NCI-H2171 (cell line): ENCODE results near the gene PRR15L.
"Not testable (repeated sequence)": the region's sequence is repeated elsewhere in the genome, so short reads cannot be mapped to it uniquely, and the experiment has no call there.

Experiments used
- DNase-seq: peaks from one replicate; lab custom pipeline; 2025; lab: John Stamatoyannopoulos, UW

The PRR15L gene

DNA sequence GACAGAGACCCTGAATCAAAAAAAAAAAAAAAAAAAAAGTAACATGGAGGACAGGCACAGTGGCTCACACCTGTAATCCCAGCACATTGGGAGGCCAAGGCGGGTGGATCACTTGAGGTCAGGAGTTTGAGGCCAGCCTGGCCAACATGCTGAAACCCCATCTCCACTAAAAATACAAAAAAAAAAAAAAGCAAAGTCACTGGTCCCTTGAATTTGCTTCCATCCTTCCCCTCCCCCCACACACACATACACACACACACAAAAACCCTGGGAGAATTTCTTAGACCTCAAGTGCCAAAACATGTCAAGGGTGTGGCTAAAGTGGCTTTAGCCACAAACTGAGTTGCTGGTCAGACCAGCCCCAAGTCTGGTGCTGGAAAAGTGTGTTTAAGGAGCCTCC lies 30.8 kb upstream of the PRR15L start:
- not testable (repeated sequence) for DNase-seq

- DNase-seq, result no peak
Observed at GRCh38 chr17:47987240-47987835, 29.7 kb upstream of the PRR15L start.

GRCh38 chr17:47986520-47986919 lies 28.8 kb upstream of the PRR15L start:
- no peak for DNase-seq

DNA sequence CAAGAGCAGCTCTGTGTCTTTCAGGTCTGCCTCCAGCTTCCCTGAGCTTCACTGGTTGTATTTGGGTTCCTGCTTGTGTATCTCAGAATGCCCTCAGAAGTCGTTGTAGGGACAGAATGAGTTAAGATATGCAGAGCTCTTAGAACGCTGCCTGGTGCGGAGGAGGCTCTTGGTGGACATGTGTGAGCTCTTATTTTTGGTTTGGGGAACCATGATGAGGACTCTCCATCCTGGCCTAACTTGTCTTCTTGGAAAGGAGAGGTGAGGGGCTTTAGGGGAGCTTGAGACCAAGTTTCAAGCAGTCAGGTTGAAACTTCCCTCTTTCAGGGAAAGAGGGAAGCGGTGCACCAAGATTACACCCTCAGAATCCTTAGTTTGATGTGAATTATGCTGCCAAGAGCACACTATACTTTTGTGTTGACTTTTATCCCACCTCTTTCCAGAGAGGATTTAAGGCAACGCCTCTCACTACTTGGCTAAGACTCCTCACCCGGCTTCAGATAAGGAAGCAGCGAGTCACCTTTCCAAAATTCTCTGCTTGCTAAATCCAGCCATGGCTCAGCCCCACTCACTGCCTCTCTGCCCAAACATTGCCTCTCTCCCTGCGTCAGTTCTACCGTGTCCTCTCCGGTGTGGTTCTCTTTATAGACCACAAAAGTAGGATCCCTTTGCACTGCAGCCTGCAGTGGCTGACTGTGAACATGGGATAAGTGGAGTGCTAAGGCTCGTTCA lies 26.0 kb upstream of the PRR15L start:
- no peak for DNase-seq

- no peak for DNase-seq
Observed at GRCh38 chr17:47982645-47983390, 25.1 kb upstream of the PRR15L start.

- no peak for DNase-seq
Observed at GRCh38 chr17:47982091-47982617, 24.5 kb upstream of the PRR15L start.

- no peak for DNase-seq
Observed at GRCh38 chr17:47981462-47981861, 23.8 kb upstream of the PRR15L start.

DNA sequence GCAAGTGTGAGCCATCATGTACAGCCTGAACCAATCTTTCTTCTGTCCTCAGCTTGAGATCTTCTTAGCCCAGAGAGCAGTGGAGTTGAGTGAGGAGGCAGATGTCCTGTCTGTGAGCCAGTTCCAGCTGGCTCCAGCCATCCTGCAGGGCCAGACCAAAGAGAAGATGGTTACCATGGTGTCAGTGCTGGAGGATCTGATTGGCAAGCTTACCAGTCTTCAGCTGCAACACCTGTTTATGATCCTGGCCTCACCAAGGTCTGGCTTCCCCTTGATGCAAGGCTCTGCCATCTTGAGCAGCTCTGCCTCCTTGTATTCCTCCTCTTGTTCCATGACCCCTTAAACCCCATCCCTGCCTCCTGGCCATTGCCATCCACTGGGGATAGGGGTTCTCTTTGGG lies 22.9 kb upstream of the PRR15L start:
- no peak for DNase-seq

GRCh38 chr17:47978324-47978723 lies 20.6 kb upstream of the PRR15L start:
- DNase-seq, result peak; percentile 36

DNA sequence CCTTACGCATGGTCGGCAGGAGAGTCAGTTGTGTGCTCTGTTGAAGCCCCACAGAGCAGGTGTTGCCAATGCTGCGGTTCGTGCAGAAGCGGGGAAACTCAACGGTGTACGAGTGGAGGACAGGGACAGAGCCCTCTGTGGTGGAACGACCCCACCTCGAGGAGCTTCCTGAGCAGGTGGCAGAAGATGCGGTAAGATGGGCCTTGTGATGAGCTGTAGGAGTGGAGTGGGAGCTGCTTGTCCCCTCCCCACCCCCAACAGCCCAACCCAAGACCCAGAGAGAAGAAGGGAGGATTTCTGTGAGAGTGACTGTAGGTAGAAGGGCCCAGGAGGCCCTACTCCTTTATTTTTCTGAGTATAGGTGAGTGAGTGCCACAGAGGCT lies 18.1 kb upstream of the PRR15L start:
- no peak for DNase-seq

GRCh38 chr17:47975189-47975822 lies 17.6 kb upstream of the PRR15L start:
- no peak for DNase-seq

- DNase-seq, result no peak
Observed at GRCh38 chr17:47973541-47973940, 15.9 kb upstream of the PRR15L start.

- DNase-seq, result peak; percentile 99
Observed at GRCh38 chr17:47970725-47971499, 13.2 kb upstream of the PRR15L start, which contains the start of gene CDK5RAP3. Gene CDK5RAP3 (plus strand): TSS chr17:47971113. CDS start chr17:47971147, 34 bp downstream.

GRCh38 chr17:47969930-47970724 lies 12.4 kb upstream of the PRR15L start:
- no peak for DNase-seq

DNA sequence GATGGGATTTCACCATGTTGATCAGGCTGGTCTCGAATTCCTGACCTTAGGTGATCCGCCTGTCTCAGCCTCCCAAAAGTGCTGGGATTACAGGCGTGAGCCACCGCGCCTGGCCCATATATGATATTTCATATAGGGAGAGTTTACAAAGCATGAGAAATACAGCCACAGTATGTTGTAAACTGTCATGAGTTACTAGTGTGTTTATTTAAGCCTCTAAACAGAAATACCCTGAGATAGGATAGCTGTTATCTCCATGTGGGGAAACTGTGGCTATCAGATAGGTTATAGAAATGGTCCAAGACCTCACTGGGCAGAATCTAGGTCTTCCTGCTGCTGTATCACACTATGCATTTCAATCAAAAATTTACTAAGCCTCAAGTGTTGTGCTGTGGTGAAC lies 11.2 kb upstream of the PRR15L start:
- DNase-seq, result no peak

- no peak for DNase-seq
Observed at GRCh38 chr17:47967607-47968252, 10.0 kb upstream of the PRR15L start.

GRCh38 chr17:47966079-47966519 lies 8.4 kb upstream of the PRR15L start:
- DNase-seq, result no peak

- no peak for DNase-seq
Observed at GRCh38 chr17:47964856-47965255, 7.2 kb upstream of the PRR15L start.

DNA sequence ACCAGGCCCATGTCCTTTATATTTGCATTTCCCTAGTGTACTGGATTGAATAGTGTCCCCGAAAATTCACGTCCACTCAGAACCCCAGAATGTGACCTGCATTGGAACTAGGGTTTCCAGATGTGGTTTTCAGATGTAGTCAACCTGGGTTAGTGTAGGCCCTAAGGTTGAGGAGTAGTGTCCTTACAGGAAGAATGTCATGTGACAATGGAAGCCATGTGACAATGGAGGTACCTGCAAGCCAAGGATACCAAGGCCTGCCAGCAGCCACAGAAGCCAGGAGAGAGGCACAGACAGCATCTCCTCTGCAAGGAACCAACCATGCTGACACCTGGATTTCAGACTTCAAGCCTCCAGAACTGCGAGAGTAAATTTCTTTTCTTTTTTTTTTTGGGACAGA lies 5.2 kb upstream of the PRR15L start:
- no peak for DNase-seq

- no peak for DNase-seq
Observed at GRCh38 chr17:47961406-47961805, 3.7 kb upstream of the PRR15L start.
